Endodermal cell (in vitro differentiated cells): ENCODE measurements around the gene HOTAIR. TPM values are rescaled to one million over a fixed set of nuclear protein-coding genes. Genes with fewer than 3 reads are reported as not detected.

Experiments used
- DNase-seq: peaks from one replicate; pipeline ENCODE4 v3.0.0-alpha.2; 2017
- H3K27ac ChIP-seq: 2 replicates; pipeline ENCODE4 v1.5.1; 2013; ENCODE audit warnings: mild to moderate bottlenecking, low read depth, low read length, moderate library complexity
- H3K27me3 ChIP-seq: 2 replicates; pipeline ENCODE4 v1.6.1; 2013; ENCODE audit warnings: mild to moderate bottlenecking, low read length, moderate library complexity; ENCODE audit not compliant: insufficient read depth, control insufficient read depth, poor library complexity, severe bottlenecking
- H3K36me3 ChIP-seq: 2 replicates; pipeline ENCODE4 v1.7.0; 2013; ENCODE audit warnings: mild to moderate bottlenecking, low read length, moderate library complexity; ENCODE audit not compliant: control insufficient read depth, insufficient read depth
- H3K4me1 ChIP-seq: one replicate; pipeline ENCODE4 v1.7.0; 2013; ENCODE audit warnings: low read length; ENCODE audit not compliant: control insufficient read depth, insufficient read depth
- H3K4me3 ChIP-seq: 2 replicates; pipeline ENCODE4 v1.5.1; 2013; ENCODE audit warnings: mild to moderate bottlenecking, low read length, moderate library complexity
- H3K9ac ChIP-seq: 2 replicates; pipeline ENCODE4 v1.6.1; 2013; ENCODE audit warnings: mild to moderate bottlenecking, low read length, moderate library complexity; ENCODE audit not compliant: poor library complexity, severe bottlenecking; ENCODE audit errors: extremely low read depth
- H3K9me3 ChIP-seq: 2 replicates; pipeline ENCODE4 v1.6.1; 2013; ENCODE audit warnings: mild to moderate bottlenecking, low read length, moderate library complexity; ENCODE audit not compliant: control insufficient read depth
- H3K27ac Mint-ChIP-seq: 2 replicates; pipeline ENCODE4 v1.8.0; 2020; ENCODE audit warnings: mixed read lengths
- H3K27me3 Mint-ChIP-seq: 2 replicates; pipeline ENCODE4 v1.8.0; 2021; ENCODE audit warnings: mild to moderate bottlenecking, mixed read lengths; ENCODE audit not compliant: insufficient read depth
- H3K36me3 Mint-ChIP-seq: 2 replicates; pipeline ENCODE4 v1.8.0; 2020; ENCODE audit warnings: low read depth, mixed read lengths
- H3K4me1 Mint-ChIP-seq: 2 replicates; pipeline ENCODE4 v1.8.0; 2020; ENCODE audit warnings: mixed read lengths
- H3K4me3 Mint-ChIP-seq: 2 replicates; pipeline ENCODE4 v1.8.0; 2020; ENCODE audit warnings: mild to moderate bottlenecking, moderate library complexity, mixed read lengths
- H3K9me3 Mint-ChIP-seq: 2 replicates; pipeline ENCODE4 v1.8.0; 2020; ENCODE audit warnings: mild to moderate bottlenecking, mixed read lengths
- WGBS, 2 experiments: methylation state at CpG; one replicate each; pipeline versions ENCODE4 v1.1.5 to v1.1.7; 2013; ENCODE audit warnings: missing lambda C conversion rate in 2 of 2, mixed read lengths in 1 of 2; ENCODE audit not compliant: insufficient coverage in 1 of 2, insufficient read length in 1 of 2; 5-methylcytosine and 5-hydroxymethylcytosine counted together
- total RNA-seq, 2 donors: library from RNA; stranded (reverse); fragmentation: NEBNext Ultra II Directional in 1 of 2; extraction: Animal tissue kit (Norgen Biotek cat#: 25700) in 1 of 2; gene quantifications; 2 replicates in 1 of 2; 3 replicates in 1 of 2; pipeline ENCODE4 v1.2.1, GENCODE V29; 2021
- TF ChIP-seq, protein P1 (sequence below): fragments of 200-600 bp; sonication (generic); conservative IDR thresholded peaks from 2 replicates; pipeline ENCODE4 v1.5.0; 2021; ENCODE audit warnings: antibody characterized with exemption, mild to moderate bottlenecking

The HOTAIR gene
- total RNA-seq, 2 donors from 2014 or later: not detected

DNA sequence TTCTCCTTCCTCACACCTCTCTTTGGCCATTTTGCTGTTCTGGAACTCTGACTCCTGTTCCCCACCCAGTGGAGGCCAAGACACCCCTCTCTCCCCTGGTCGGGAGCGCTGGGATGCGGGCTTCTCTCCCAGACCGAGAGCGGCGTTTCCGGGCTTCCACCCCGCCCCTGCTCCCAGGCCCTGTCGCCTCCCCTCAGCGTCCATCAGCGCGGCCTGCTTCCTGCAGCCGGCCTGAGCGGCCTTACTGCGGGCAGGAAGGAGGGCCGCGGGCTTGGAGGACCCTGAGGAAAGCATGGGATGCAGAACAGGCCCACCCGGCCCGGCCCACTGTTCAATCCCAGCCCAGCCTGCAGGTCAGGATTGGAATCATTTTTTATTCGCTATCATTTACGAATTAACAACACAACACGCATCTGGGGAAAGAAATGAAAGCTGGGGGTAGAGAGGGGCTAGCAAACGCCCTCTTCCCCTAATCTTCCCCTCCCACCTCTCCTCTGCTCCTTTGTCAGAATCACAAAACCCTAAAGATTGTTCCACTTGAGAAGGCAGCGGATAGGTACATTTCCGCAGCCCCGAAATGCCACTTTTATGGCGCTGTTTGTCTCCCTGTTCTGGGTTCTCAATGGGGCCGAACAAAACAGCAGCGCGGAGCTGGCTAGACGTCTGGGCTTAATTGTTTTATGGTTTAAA lies 30.2 kb upstream of the HOTAIR start:
- Histone ChIP-seq H3K27me3 (peaks cover 99% of the 10 kb centered on the region), H3K9me3 (no peaks in the 10 kb centered on the region), H3K27ac (no peak overlapping the region), H3K36me3 (no peaks in the 10 kb centered on the region), H3K9ac (no peak overlapping the region), H3K4me1 (no peaks in the 10 kb centered on the region), H3K4me3 (no peak overlapping the region)
- Mint-ChIP-seq H3K4me1 (peaks cover 3% of the 10 kb centered on the region), H3K4me3 (no peak overlapping the region), H3K27ac (no peak overlapping the region), H3K36me3 (no peaks in the 10 kb centered on the region), H3K9me3 (no peaks in the 10 kb centered on the region), H3K27me3 (peaks cover 99% of the 10 kb centered on the region)
- TF ChIP-seq, protein P1, sequence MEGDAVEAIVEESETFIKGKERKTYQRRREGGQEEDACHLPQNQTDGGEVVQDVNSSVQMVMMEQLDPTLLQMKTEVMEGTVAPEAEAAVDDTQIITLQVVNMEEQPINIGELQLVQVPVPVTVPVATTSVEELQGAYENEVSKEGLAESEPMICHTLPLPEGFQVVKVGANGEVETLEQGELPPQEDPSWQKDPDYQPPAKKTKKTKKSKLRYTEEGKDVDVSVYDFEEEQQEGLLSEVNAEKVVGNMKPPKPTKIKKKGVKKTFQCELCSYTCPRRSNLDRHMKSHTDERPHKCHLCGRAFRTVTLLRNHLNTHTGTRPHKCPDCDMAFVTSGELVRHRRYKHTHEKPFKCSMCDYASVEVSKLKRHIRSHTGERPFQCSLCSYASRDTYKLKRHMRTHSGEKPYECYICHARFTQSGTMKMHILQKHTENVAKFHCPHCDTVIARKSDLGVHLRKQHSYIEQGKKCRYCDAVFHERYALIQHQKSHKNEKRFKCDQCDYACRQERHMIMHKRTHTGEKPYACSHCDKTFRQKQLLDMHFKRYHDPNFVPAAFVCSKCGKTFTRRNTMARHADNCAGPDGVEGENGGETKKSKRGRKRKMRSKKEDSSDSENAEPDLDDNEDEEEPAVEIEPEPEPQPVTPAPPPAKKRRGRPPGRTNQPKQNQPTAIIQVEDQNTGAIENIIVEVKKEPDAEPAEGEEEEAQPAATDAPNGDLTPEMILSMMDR: no peak
- 16 to 53% methylated on average over 5 to 30 of the region's 31 CpGs for WGBS, 2 experiments
- DNase-seq: peak; percentile 81

DNA sequence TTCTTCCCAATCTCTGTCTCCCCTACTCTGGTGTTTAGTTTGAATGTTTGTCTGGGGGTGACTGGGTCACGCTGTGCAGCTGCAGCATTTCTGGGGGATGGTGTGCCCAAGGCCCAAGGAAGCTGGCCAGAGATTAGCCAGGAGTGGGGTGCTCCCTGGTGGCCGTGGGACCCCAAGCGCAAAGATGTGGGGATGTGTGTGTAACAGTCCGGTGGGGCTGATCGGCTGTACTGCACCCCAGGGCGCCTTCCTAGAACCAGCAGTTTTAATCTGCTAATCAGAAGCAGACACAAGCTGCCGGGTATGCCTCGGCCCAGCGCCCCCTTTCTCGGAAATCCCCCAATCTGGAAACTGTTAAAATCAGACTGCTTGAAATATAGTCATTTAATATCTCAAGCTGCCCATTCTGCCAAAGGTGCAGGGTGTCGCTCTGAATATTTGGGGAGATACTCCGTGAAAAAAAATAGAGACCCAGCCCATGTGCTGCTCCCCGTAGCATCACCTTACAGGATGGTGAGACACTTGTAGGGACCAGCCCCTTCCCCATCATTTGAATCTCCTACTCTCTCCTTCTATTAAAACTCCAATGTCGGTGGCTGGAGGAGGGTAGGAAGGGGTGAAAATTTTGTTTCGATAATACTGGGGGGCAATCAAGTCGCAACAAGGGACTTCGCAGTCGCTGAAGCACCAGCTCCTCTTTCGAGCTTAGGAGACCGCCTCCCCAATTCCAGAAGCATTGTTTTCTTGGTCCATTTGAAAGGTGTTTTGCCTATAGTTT lies 29.5 kb upstream of the HOTAIR start:
- no peak overlapping the region for H3K9ac ChIP-seq
- no peak overlapping the region for H3K4me3 Mint-ChIP-seq
- no peak for DNase-seq
- no peaks in the 10 kb centered on the region for H3K36me3 ChIP-seq
- H3K4me3 ChIP-seq: no peak overlapping the region
- no peak overlapping the region for H3K27ac Mint-ChIP-seq
- H3K4me1 ChIP-seq: no peaks in the 10 kb centered on the region
- H3K36me3 Mint-ChIP-seq: no peaks in the 10 kb centered on the region
- H3K27me3 Mint-ChIP-seq: peaks cover 99% of the 10 kb centered on the region
- H3K27ac ChIP-seq: no peak overlapping the region
- no peaks in the 10 kb centered on the region for H3K9me3 Mint-ChIP-seq
- TF ChIP-seq, protein P1: no peak
- peaks cover 3% of the 10 kb centered on the region for H3K4me1 Mint-ChIP-seq
- no peaks in the 10 kb centered on the region for H3K9me3 ChIP-seq
- 41 to 48% methylated on average over 15 to 20 of the region's 20 CpGs for WGBS, 2 experiments
- H3K27me3 ChIP-seq: peaks cover 99% of the 10 kb centered on the region

DNA sequence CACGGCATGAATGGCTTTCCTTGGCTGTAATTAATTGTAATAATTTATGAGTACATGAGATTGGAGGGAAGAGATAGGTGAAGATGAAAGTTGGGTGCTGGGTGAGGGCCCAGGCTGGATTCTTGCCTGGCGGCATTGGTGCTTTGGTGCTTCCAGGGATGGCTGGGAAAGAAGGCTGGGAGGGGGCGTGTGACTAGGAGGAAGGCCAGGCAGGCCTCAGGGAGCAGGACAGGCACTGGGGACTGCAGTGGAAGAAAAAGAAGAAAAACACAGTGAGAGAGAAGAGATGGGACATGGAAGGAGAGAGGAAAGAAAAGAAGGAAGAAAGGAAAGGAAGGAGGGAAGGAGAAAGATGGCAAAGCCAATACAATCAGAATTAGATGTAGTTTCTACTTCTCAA lies 28.9 kb upstream of the HOTAIR start:
- Mint-ChIP-seq H3K27me3 (peaks cover 100% of the 10 kb centered on the region), H3K27ac (no peak overlapping the region), H3K4me1 (peaks cover 3% of the 10 kb centered on the region), H3K4me3 (no peak overlapping the region), H3K36me3 (no peaks in the 10 kb centered on the region), H3K9me3 (peaks cover 2% of the 10 kb centered on the region)
- Histone ChIP-seq H3K9ac (no peak overlapping the region), H3K36me3 (no peaks in the 10 kb centered on the region), H3K4me3 (no peak overlapping the region), H3K4me1 (no peaks in the 10 kb centered on the region), H3K27ac (no peak overlapping the region), H3K9me3 (no peaks in the 10 kb centered on the region), H3K27me3 (peaks cover 100% of the 10 kb centered on the region)
- no peak for DNase-seq
- TF ChIP-seq, protein P1: no peak
- 29 to 31% methylated on average over 2 to 3 of the region's 3 CpGs for WGBS, 2 experiments
